Activated CD4-positive, alpha-beta memory T cell treated with anti-CD3 and anti-CD28 coated beads for 36 hours (primary cell): ENCODE data around the gene ADAMTSL5. TPM values are rescaled to one million over a fixed set of nuclear protein-coding genes. Genes with fewer than 3 reads are reported as not detected.
A peak's percentile ranks its signal among the peaks of the same experiment; 100 is the strongest.

Experiments
- CTCF ChIA-PET: fragments of 350-600 bp; sonication (Branson Sonifier 250); formaldehyde crosslinking; loops from one replicate; lab custom pipeline; 2021; ENCODE audit warnings: antibody characterized with exemption, inconsistent platforms; lab: Charles Lee
- POLR2A ChIA-PET: fragments of 350-600 bp; sonication (Branson Sonifier 250); formaldehyde crosslinking; loops from one replicate; lab custom pipeline; 2021; ENCODE audit warnings: antibody characterized with exemption; lab: Charles Lee
- DNase-seq: peaks from one replicate; pipeline ENCODE4 v3.0.0-alpha.2; 2020
- H3K27ac Mint-ChIP-seq: one replicate; pipeline ENCODE4 v1.8.0; 2021; ENCODE audit warnings: mixed read lengths
- H3K27me3 Mint-ChIP-seq: one replicate; pipeline ENCODE4 v1.8.0; 2021; ENCODE audit warnings: mixed read lengths
- H3K36me3 Mint-ChIP-seq: one replicate; pipeline ENCODE4 v1.8.0; 2021; ENCODE audit warnings: mixed read lengths
- H3K4me1 Mint-ChIP-seq: one replicate; pipeline ENCODE4 v1.8.0; 2021; ENCODE audit warnings: low read depth, mixed read lengths
- H3K4me3 Mint-ChIP-seq: one replicate; pipeline ENCODE4 v1.8.0; 2021; ENCODE audit warnings: mild to moderate bottlenecking, mixed read lengths
- H3K9me3 Mint-ChIP-seq: one replicate; pipeline ENCODE4 v1.8.0; 2021; ENCODE audit warnings: mixed read lengths
- intact Hi-C: fragments of 100-400 bp; cut with micrococcal nuclease; formaldehyde crosslinking; loops from one replicate; pipeline ENCODE4 v1.15.1; 2023
- total RNA-seq, 2 experiments: library from RNA; stranded (reverse); gene quantifications; one replicate each; pipeline ENCODE4 v1.2.3, GENCODE V29; 2021

Gene ADAMTSL5
- 1 to 10 TPM; 1.9 to 3.7 TPM for total RNA-seq

- H3K36me3 Mint-ChIP-seq, result no peaks in the 10 kb centered on the region
- H3K27ac Mint-ChIP-seq, result no peak within 1 kb of the TSS
- ChIA-PET POLR2A (no interaction called here), CTCF (no interaction called here)
- DNase-seq, result peak; percentile 80
- no peaks in the 10 kb centered on the region for H3K9me3 Mint-ChIP-seq
- peak within 1 kb of the TSS; percentile 69 for H3K4me3 Mint-ChIP-seq
- intact Hi-C loops, result loop anchor here (5.0 kb wide), 3 partner anchors 36 to 236 kb away; partner anchors contain the start of genes C19orf25 and FAM174C
- H3K4me1 Mint-ChIP-seq, result peaks cover 6% of the 10 kb centered on the region
- peaks cover 3% of the 10 kb centered on the region for H3K27me3 Mint-ChIP-seq
Observed at GRCh38 chr19:1512671-1513498, at the start of gene ADAMTSL5. TSS of gene ADAMTSL5 (minus strand) at chr19:1513019. CDS start at chr19:1510943, 2,076 bp downstream.

GRCh38 chr19:1561236-1561842 lies 48.5 kb upstream of the ADAMTSL5 start:
- Mint-ChIP-seq H3K9me3 (no peaks in the 10 kb centered on the region), H3K4me1 (no peaks in the 10 kb centered on the region), H3K27me3 (no peaks in the 10 kb centered on the region), H3K36me3 (no peaks in the 10 kb centered on the region), H3K27ac (no peak overlapping the region), H3K4me3 (no peak overlapping the region)
- no peak for DNase-seq
- intact Hi-C loops, result no loop called here
- ChIA-PET CTCF (interaction anchor here (1.7 kb wide), 1 partner anchor 15 kb away, joined by 6 read pairs; no protein-coding TSS in a partner anchor), POLR2A (no interaction called here)

GRCh38 chr19:1560286-1560882 lies 47.6 kb upstream of the ADAMTSL5 start:
- Mint-ChIP-seq H3K9me3 (no peaks in the 10 kb centered on the region), H3K4me3 (no peak overlapping the region), H3K27me3 (no peaks in the 10 kb centered on the region), H3K4me1 (no peaks in the 10 kb centered on the region), H3K36me3 (no peaks in the 10 kb centered on the region), H3K27ac (no peak overlapping the region)
- CTCF ChIA-PET, result interaction anchor here (1.1 kb wide), 1 partner anchor 14 kb away, joined by 4 read pairs; no protein-coding TSS in a partner anchor
- no peak for DNase-seq
- intact Hi-C loops, result no loop called here
- POLR2A ChIA-PET, result no interaction called here

- Mint-ChIP-seq H3K9me3 (no peaks in the 10 kb centered on the region), H3K4me3 (no peak overlapping the region), H3K4me1 (no peaks in the 10 kb centered on the region), H3K27ac (no peak overlapping the region), H3K27me3 (no peaks in the 10 kb centered on the region), H3K36me3 (no peaks in the 10 kb centered on the region)
- DNase-seq, result no peak
- CTCF ChIA-PET, result no interaction called here
- intact Hi-C loops, result no loop called here
- POLR2A ChIA-PET, result no interaction called here
Observed at GRCh38 chr19:1558552-1558951, 45.7 kb upstream of the ADAMTSL5 start.

- no peaks in the 10 kb centered on the region for H3K36me3 Mint-ChIP-seq
- no peak overlapping the region for H3K27ac Mint-ChIP-seq
- peaks cover 3% of the 10 kb centered on the region for H3K27me3 Mint-ChIP-seq
- no peaks in the 10 kb centered on the region for H3K4me1 Mint-ChIP-seq
- ChIA-PET CTCF (interaction anchor here (0.6 kb wide), 1 partner anchor 235 kb away, joined by 4 read pairs; no protein-coding TSS in a partner anchor), POLR2A (no interaction called here)
- no peak for DNase-seq
- no peaks in the 10 kb centered on the region for H3K9me3 Mint-ChIP-seq
- H3K4me3 Mint-ChIP-seq, result no peak overlapping the region
- intact Hi-C loops, result no loop called here
Observed at GRCh38 chr19:1556390-1557070, 43.7 kb upstream of the ADAMTSL5 start.

GRCh38 chr19:1555487-1556389 lies 42.9 kb upstream of the ADAMTSL5 start:
- Mint-ChIP-seq H3K27ac (no peak overlapping the region), H3K9me3 (no peaks in the 10 kb centered on the region), H3K36me3 (no peaks in the 10 kb centered on the region), H3K4me1 (no peaks in the 10 kb centered on the region), H3K4me3 (no peak overlapping the region), H3K27me3 (peaks cover 5% of the 10 kb centered on the region)
- ChIA-PET POLR2A (no interaction called here), CTCF (no interaction called here)
- DNase-seq, result no peak
- intact Hi-C loops, result no loop called here

- CTCF ChIA-PET, result interaction anchor here (0.6 kb wide), 1 partner anchor 8 kb away, joined by 4 read pairs; no protein-coding TSS in a partner anchor
- Mint-ChIP-seq H3K36me3 (no peaks in the 10 kb centered on the region), H3K4me3 (no peak overlapping the region), H3K9me3 (no peaks in the 10 kb centered on the region), H3K27me3 (peaks cover 5% of the 10 kb centered on the region), H3K4me1 (no peaks in the 10 kb centered on the region), H3K27ac (no peak overlapping the region)
- no peak for DNase-seq
- POLR2A ChIA-PET, result no interaction called here
- intact Hi-C loops, result no loop called here
Observed at GRCh38 chr19:1554968-1555367, 42.1 kb upstream of the ADAMTSL5 start.

GRCh38 chr19:1553415-1553814 lies 40.6 kb upstream of the ADAMTSL5 start:
- no peaks in the 10 kb centered on the region for H3K36me3 Mint-ChIP-seq
- no peaks in the 10 kb centered on the region for H3K4me1 Mint-ChIP-seq
- H3K27me3 Mint-ChIP-seq, result peaks cover 8% of the 10 kb centered on the region
- no peak overlapping the region for H3K4me3 Mint-ChIP-seq
- intact Hi-C loops, result no loop called here
- ChIA-PET POLR2A (no interaction called here), CTCF (no interaction called here)
- H3K9me3 Mint-ChIP-seq, result no peaks in the 10 kb centered on the region
- H3K27ac Mint-ChIP-seq, result no peak overlapping the region
- no peak for DNase-seq

- Mint-ChIP-seq H3K27me3 (peaks cover 14% of the 10 kb centered on the region), H3K36me3 (no peaks in the 10 kb centered on the region), H3K27ac (no peak overlapping the region), H3K4me3 (no peak overlapping the region), H3K4me1 (peaks cover under 1% of the 10 kb centered on the region), H3K9me3 (no peaks in the 10 kb centered on the region)
- no peak for DNase-seq
- CTCF ChIA-PET, result no interaction called here
- intact Hi-C loops, result no loop called here
- POLR2A ChIA-PET, result no interaction called here
Observed at GRCh38 chr19:1551068-1552040, 38.5 kb upstream of the ADAMTSL5 start.

GRCh38 chr19:1549332-1549945 lies 36.6 kb upstream of the ADAMTSL5 start:
- Mint-ChIP-seq H3K27me3 (peaks cover 22% of the 10 kb centered on the region), H3K9me3 (no peaks in the 10 kb centered on the region), H3K4me3 (no peak overlapping the region), H3K4me1 (peaks cover 4% of the 10 kb centered on the region), H3K27ac (no peak overlapping the region), H3K36me3 (no peaks in the 10 kb centered on the region)
- CTCF ChIA-PET, result no interaction called here
- intact Hi-C loops, result loop anchor here (5.0 kb wide), 2 partner anchors 123 to 218 kb away; no protein-coding TSS in a partner anchor
- DNase-seq, result no peak
- POLR2A ChIA-PET, result no interaction called here
